ENCODE measurements around the gene ADISSP. TPM values are rescaled to one million over a fixed set of nuclear protein-coding genes. Genes with fewer than 3 reads are reported as not detected.
"Not testable (repeated sequence)": the region's sequence is repeated elsewhere in the genome, so short reads cannot be mapped to it uniquely, and the experiment has no call there.

Gene ADISSP
- polyA plus RNA-seq, 4 donors: 5.8 to 38.4 (median 16.2) TPM

DNA sequence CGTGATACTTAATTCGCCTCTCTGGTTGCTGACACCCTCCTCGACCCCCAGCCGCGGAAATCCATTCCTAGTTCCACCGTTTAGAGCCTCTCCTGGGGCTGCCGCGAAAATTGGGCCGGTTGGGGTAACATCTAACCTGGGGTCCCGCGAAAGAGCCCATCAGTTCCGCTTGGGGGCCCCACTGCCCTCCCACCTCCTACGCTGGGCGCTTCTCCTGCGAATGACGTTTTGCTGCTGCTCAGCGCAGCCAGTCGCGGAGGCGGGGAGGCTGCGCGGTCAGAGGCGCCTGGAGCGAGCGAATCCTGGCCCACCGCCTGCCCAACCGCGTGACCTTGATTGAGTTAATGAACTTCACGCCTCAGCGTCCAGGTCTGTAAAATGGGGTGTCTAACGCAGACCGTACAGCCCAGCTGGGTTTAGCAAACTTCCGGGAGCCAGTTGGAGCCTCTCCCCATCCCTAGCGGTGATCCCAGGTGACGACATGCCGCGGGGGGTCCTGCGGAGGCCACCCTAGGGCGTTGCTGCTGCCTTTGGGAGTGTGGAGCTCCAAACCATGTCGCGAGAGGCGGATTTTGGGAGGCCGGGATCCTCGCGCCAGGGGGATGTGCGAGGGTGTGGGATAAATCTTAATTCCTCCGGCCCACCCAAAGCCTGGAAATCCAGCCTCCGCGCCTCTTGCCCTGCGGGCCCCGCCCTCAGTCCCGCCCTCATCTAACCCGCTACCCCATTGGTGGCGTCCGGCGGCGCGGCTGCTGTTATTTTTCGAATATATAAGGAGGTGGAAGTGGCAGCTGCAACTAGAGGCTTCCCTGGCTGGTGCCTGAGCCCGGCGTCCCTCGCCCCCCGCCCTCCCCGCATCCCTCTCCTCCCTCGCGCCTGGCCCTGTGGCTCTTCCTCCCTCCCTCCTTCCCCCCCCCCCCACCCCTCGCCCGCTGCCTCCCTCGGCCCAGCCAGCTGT, 28.2 kb upstream of the ADISSP start, which contains the start of gene CDC25B:
Gene CDC25B, plus strand, starts transcription at position 800 of the 958 bp plus-strand sequence. CDS start 222 bp downstream, outside the sequence.
- peak; percentile 91 to 95 for DNase-seq
- Histone ChIP-seq H3K27me3 (ENCODE audit: control insufficient read depth in 3 of 3, insufficient read depth in 3 of 3, low read length in 3 of 3) (no peaks in the 10 kb centered on the region), H3K36me3 (ENCODE audit: control insufficient read depth in 3 of 3, insufficient read depth in 2 of 3, low read depth in 1 of 3, low read length in 3 of 3) (peaks cover 0 to 34% (median 0%) of the 10 kb centered on the region in 3 donors), H3K4me1 (ENCODE audit: control insufficient read depth in 3 of 3, insufficient read depth in 2 of 3, low read depth in 1 of 3, low read length in 2 of 3) (peaks cover 10 to 46% (median 18%) of the 10 kb centered on the region in 3 donors), H3K9me3 (ENCODE audit: control insufficient read depth in 2 of 2, insufficient read depth in 1 of 2, low read depth in 1 of 2, low read length in 1 of 2) (no peaks in the 10 kb centered on the region), H3K4me3 (ENCODE audit: low read depth in 1 of 3, low read length in 3 of 3) (peak within 1 kb of the TSS; percentile 55 to 68 (median 64)), H3K27ac (ENCODE audit: low read depth in 1 of 3, low read length in 2 of 3) (peak within 1 kb of the TSS; percentile 78 to 99 (median 95))
- 1 to 2% (median 1%) methylated on average over 59 to 68 of the region's 69 CpGs for WGBS, 3 donors
- no peak for FAIRE-seq

DNA sequence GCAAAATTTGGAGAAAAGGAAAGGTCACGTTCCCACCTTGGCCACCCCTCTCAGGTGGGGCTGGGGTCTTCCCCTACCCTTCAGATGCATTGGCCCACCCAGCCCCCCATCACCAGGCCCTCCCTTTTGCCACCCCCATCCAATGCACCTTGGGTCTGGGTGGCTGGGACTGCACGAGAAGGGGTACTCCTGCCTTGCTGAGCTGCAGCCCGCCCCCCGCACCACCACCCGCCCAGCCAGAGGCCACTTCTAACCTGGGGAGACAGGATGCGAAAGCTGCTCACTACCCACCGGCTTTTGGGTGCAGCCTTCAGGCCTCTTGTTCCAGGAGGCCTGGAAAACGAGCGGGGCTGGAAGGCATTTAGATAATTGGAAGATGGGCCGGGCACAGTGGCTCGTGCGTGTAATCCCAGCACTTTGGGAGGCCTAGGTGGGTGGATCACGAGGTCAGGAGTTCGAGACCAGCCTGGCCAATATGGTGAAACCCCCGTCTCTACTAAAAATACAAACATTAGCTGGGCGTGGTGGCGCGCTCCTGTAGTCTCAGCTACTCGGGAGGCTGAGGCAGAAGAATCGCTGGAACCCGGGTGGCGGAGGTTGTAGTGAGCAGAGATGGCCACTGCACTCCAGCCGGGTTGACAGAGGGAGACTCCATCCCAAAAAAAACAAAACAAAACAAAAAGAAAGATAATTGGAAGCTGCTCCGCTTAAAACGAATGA, 27.3 kb upstream of the ADISSP start:
- no peak for FAIRE-seq
- no peaks in the 10 kb centered on the region for H3K27me3 ChIP-seq (ENCODE audit: control insufficient read depth in 3 of 3, insufficient read depth in 3 of 3, low read length in 3 of 3)
- H3K4me3 ChIP-seq (ENCODE audit: low read depth in 1 of 3, low read length in 3 of 3): peak overlapping the region in 1 of 3 donors; percentile 68

DNA sequence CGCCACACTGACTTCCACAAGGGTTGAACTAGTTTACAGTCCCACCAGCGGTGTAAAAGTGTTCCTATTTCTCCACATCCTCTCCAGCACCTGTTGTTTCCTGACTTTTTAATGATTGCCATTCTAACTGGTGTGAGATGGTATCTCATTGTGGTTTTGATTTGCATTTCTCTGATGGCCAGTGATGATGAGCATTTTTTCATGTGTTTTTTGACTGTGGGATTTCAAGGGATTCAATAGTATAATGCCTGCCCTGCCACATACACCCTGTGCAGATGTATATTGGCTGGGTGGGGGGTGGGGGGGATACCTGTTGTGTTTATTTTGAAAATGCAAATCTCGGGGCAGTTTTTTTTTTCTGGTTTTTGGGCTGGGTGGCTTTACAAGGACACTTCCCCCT, 26.6 kb upstream of the ADISSP start:
- peaks cover 0 to 18% (median 0%) of the 10 kb centered on the region in 3 donors for H3K36me3 ChIP-seq (ENCODE audit: control insufficient read depth in 3 of 3, insufficient read depth in 2 of 3, low read depth in 1 of 3, low read length in 3 of 3)
- DNase-seq; H3K27ac ChIP-seq (ENCODE audit: low read depth in 1 of 3, low read length in 2 of 3); H3K9me3 ChIP-seq (ENCODE audit: control insufficient read depth in 2 of 2, insufficient read depth in 1 of 2, low read depth in 1 of 2, low read length in 1 of 2); FAIRE-seq; H3K4me3 ChIP-seq (ENCODE audit: low read depth in 1 of 3, low read length in 3 of 3); H3K27me3 ChIP-seq (ENCODE audit: control insufficient read depth in 3 of 3, insufficient read depth in 3 of 3, low read length in 3 of 3): not testable (repeated sequence)
- H3K4me1 ChIP-seq (ENCODE audit: control insufficient read depth in 3 of 3, insufficient read depth in 2 of 3, low read depth in 1 of 3, low read length in 2 of 3): peaks cover 10 to 30% (median 17%) of the 10 kb centered on the region in 3 donors
- WGBS, 3 donors: 82 to 97% (median 90%) methylated on average over 1 of the region's 3 CpGs

More for the DNA sequence above, 27.3 kb upstream of the ADISSP start:
- H3K36me3 ChIP-seq (ENCODE audit: control insufficient read depth in 3 of 3, insufficient read depth in 2 of 3, low read depth in 1 of 3, low read length in 3 of 3): peaks cover 0 to 25% (median 0%) of the 10 kb centered on the region in 3 donors
- H3K9me3 ChIP-seq (ENCODE audit: control insufficient read depth in 2 of 2, insufficient read depth in 1 of 2, low read depth in 1 of 2, low read length in 1 of 2): no peaks in the 10 kb centered on the region
- WGBS, 3 donors: 86 to 87% (median 87%) methylated on average over 24 to 25 of the region's 25 CpGs
- H3K27ac ChIP-seq (ENCODE audit: low read depth in 1 of 3, low read length in 2 of 3): peak overlapping the region in 1 of 3 donors; percentile 99
- DNase-seq: no peak
- H3K4me1 ChIP-seq (ENCODE audit: control insufficient read depth in 3 of 3, insufficient read depth in 2 of 3, low read depth in 1 of 3, low read length in 2 of 3): peaks cover 10 to 37% (median 18%) of the 10 kb centered on the region in 3 donors

DNA sequence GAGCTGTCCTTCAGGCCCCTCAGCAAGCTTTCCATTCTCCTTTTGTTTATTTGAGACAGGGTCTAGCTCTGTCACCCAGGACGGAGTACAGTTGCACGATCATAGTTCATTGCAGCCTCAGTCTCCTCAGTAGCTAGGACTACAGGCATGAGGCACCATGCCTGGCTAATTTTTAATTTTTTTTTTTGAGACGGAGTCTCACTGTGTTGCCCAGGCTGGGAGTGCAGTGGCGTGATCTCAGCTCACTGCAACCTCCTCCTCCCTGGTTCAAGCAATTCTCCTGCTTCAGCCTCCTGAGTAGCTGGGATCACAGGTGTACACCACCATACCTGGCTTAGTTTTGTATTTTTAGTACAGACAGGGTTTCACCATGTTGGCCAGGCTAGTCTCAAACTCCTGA, 21.6 kb upstream of the ADISSP start:
- H3K9me3 ChIP-seq (ENCODE audit: control insufficient read depth in 2 of 2, insufficient read depth in 1 of 2, low read depth in 1 of 2, low read length in 1 of 2); H3K27me3 ChIP-seq (ENCODE audit: control insufficient read depth in 3 of 3, insufficient read depth in 3 of 3, low read length in 3 of 3); DNase-seq; H3K4me3 ChIP-seq (ENCODE audit: low read depth in 1 of 3, low read length in 3 of 3); FAIRE-seq: not testable (repeated sequence)
- H3K27ac ChIP-seq (ENCODE audit: low read depth in 1 of 3, low read length in 2 of 3): peak overlapping the region in 1 of 3 donors; percentile 5
- H3K4me1 ChIP-seq (ENCODE audit: control insufficient read depth in 3 of 3, insufficient read depth in 2 of 3, low read depth in 1 of 3, low read length in 2 of 3): peaks cover 3 to 24% (median 10%) of the 10 kb centered on the region in 3 donors
- WGBS, 3 donors: 80 to 92% (median 82%) methylated on average over 4 of the region's 4 CpGs
- H3K36me3 ChIP-seq (ENCODE audit: control insufficient read depth in 3 of 3, insufficient read depth in 2 of 3, low read depth in 1 of 3, low read length in 3 of 3): peaks cover 0 to 13% (median 2%) of the 10 kb centered on the region in 3 donors

GRCh38 chr20:3788685-3789155, 21.2 kb upstream of the ADISSP start:
- Histone ChIP-seq H3K9me3 (ENCODE audit: control insufficient read depth in 2 of 2, insufficient read depth in 1 of 2, low read depth in 1 of 2, low read length in 1 of 2) (no peaks in the 10 kb centered on the region), H3K27ac (ENCODE audit: low read depth in 1 of 3, low read length in 2 of 3) (peak overlapping the region in 1 of 3 donors; percentile 5), H3K4me1 (ENCODE audit: control insufficient read depth in 3 of 3, insufficient read depth in 2 of 3, low read depth in 1 of 3, low read length in 2 of 3) (peaks cover 4 to 27% (median 11%) of the 10 kb centered on the region in 3 donors), H3K4me3 (ENCODE audit: low read depth in 1 of 3, low read length in 3 of 3) (no peak overlapping the region), H3K36me3 (ENCODE audit: control insufficient read depth in 3 of 3, insufficient read depth in 2 of 3, low read depth in 1 of 3, low read length in 3 of 3) (peaks cover 0 to 17% (median 2%) of the 10 kb centered on the region in 3 donors), H3K27me3 (ENCODE audit: control insufficient read depth in 3 of 3, insufficient read depth in 3 of 3, low read length in 3 of 3) (no peaks in the 10 kb centered on the region)
- FAIRE-seq: no peak
- DNase-seq: peak; percentile 83 to 86
- WGBS, 3 donors: 25 to 42% (median 35%) methylated on average over 4 of the region's 4 CpGs

GRCh38 chr20:3787324-3788014, 19.9 kb upstream of the ADISSP start:
- H3K4me3 ChIP-seq (ENCODE audit: low read depth in 1 of 3, low read length in 3 of 3): peak overlapping the region in 1 of 3 donors; percentile 91
- H3K27ac ChIP-seq (ENCODE audit: low read depth in 1 of 3, low read length in 2 of 3): no peak overlapping the region
- peaks cover 4 to 38% (median 11%) of the 10 kb centered on the region in 3 donors for H3K4me1 ChIP-seq (ENCODE audit: control insufficient read depth in 3 of 3, insufficient read depth in 2 of 3, low read depth in 1 of 3, low read length in 2 of 3)
- DNase-seq (peak in 1 of 2 donors; percentile 5), FAIRE-seq (no peak)
- no peaks in the 10 kb centered on the region for H3K9me3 ChIP-seq (ENCODE audit: control insufficient read depth in 2 of 2, insufficient read depth in 1 of 2, low read depth in 1 of 2, low read length in 1 of 2)
- H3K27me3 ChIP-seq (ENCODE audit: control insufficient read depth in 3 of 3, insufficient read depth in 3 of 3, low read length in 3 of 3): no peaks in the 10 kb centered on the region
- peaks cover 0 to 29% (median 2%) of the 10 kb centered on the region in 3 donors for H3K36me3 ChIP-seq (ENCODE audit: control insufficient read depth in 3 of 3, insufficient read depth in 2 of 3, low read depth in 1 of 3, low read length in 3 of 3)
- 76 to 80% (median 79%) methylated on average over 5 of the region's 5 CpGs for WGBS, 3 donors

DNA sequence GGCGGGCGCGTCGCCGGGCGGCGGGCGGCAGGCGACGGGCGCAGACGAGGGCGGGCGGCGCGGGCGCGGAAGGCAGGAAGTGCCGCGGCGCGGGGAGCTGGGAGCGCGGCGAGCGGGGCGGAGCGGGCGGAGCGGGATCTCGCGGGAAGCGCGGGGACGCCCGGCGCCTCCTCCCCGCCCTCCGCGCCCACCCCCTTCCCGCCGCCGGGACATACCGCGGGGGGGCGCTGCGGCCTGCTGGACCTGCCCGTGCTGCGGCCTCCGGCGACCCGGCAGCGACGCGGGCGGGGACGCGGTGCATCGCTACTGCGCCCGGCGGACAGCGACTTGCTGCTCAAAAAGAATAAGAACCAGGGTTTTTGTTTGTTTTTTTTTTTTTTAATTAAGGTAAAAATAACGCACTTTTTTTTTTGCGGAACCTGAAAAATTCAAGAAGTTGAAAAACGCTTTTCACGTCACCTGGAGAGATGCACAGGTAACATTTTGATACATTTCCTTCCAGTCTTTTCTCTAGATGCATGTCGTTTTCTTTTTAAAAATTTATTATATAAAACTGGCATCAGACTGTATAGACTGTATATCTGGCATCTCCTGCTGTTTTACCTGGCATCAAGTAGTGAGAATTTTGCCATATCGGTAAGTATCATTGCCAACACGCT, 19.2 kb upstream of the ADISSP start, which contains the start of gene CENPB:
Gene CENPB, minus strand, starts transcription at position 76 of the 659 bp plus-strand sequence. CDS start 257 bp downstream, outside the sequence.
- Histone ChIP-seq H3K27ac (ENCODE audit: low read depth in 1 of 3, low read length in 2 of 3) (peak within 1 kb of the TSS; percentile 52 to 70 (median 68)), H3K27me3 (ENCODE audit: control insufficient read depth in 3 of 3, insufficient read depth in 3 of 3, low read length in 3 of 3) (no peaks in the 10 kb centered on the region), H3K9me3 (ENCODE audit: control insufficient read depth in 2 of 2, insufficient read depth in 1 of 2, low read depth in 1 of 2, low read length in 1 of 2) (no peaks in the 10 kb centered on the region), H3K4me3 (ENCODE audit: low read depth in 1 of 3, low read length in 3 of 3) (peak within 1 kb of the TSS; percentile 64 to 91 (median 65)), H3K4me1 (ENCODE audit: control insufficient read depth in 3 of 3, insufficient read depth in 2 of 3, low read depth in 1 of 3, low read length in 2 of 3) (peaks cover 4 to 44% (median 11%) of the 10 kb centered on the region in 3 donors), H3K36me3 (ENCODE audit: control insufficient read depth in 3 of 3, insufficient read depth in 2 of 3, low read depth in 1 of 3, low read length in 3 of 3) (peaks cover 0 to 35% (median 2%) of the 10 kb centered on the region in 3 donors)
- 3 to 5% (median 3%) methylated on average over 47 to 70 of the region's 70 CpGs for WGBS, 3 donors
- DNase-seq: peak; percentile 85 to 94
- no peak for FAIRE-seq
